HFFc6 (cell line): Measurements from ENCODE around the gene DOHH. TPM values are rescaled to one million over a fixed set of nuclear protein-coding genes. Genes with fewer than 3 reads are reported as not detected.

ENCODE experiments used
- DNase-seq: peaks from one replicate; pipeline ENCODE4 v3.0.0-alpha.2; 2018
- H3K27ac Mint-ChIP-seq: 2 replicates; pipeline ENCODE4 v1.8.0; 2020; ENCODE audit warnings: mild to moderate bottlenecking, mixed read lengths
- H3K27me3 Mint-ChIP-seq: 2 replicates; pipeline ENCODE4 v1.8.0; 2021; ENCODE audit warnings: mild to moderate bottlenecking, moderate library complexity, mixed read lengths; ENCODE audit not compliant: insufficient read depth
- H3K36me3 Mint-ChIP-seq: 2 replicates; pipeline ENCODE4 v1.8.0; 2021; ENCODE audit warnings: low read depth, mixed read lengths
- H3K4me1 Mint-ChIP-seq: 2 replicates; pipeline ENCODE4 v1.8.0; 2020; ENCODE audit warnings: low read depth, mixed read lengths
- H3K4me3 Mint-ChIP-seq: 2 replicates; pipeline ENCODE4 v1.8.0; 2020; ENCODE audit warnings: mild to moderate bottlenecking, moderate library complexity, mixed read lengths
- H3K9me3 Mint-ChIP-seq: 2 replicates; pipeline ENCODE4 v1.8.0; 2020; ENCODE audit warnings: mild to moderate bottlenecking, mixed read lengths
- total RNA-seq, 6 experiments: library from RNA; stranded (reverse); fragmentation: NEBNext Ultra II Directional; extraction: Animal tissue kit (Norgen Biotek cat#: 25700); gene quantifications; 2 replicates in 1 of 6; 3 replicates in 5 of 6; pipeline ENCODE4 v1.2.3, GENCODE V29; 2021
- TF ChIP-seq, protein P1 (sequence below): fragments of 200-600 bp; sonication (generic); IDR thresholded peaks from 2 replicates; pipeline ENCODE4 v1.5.0; 2021; ENCODE audit warnings: antibody characterized with exemption, mild to moderate bottlenecking

Gene DOHH
- total RNA-seq, 6 experiments from 2014 or later: 14.3 to 20.4 (median 17.0) TPM

DNA sequence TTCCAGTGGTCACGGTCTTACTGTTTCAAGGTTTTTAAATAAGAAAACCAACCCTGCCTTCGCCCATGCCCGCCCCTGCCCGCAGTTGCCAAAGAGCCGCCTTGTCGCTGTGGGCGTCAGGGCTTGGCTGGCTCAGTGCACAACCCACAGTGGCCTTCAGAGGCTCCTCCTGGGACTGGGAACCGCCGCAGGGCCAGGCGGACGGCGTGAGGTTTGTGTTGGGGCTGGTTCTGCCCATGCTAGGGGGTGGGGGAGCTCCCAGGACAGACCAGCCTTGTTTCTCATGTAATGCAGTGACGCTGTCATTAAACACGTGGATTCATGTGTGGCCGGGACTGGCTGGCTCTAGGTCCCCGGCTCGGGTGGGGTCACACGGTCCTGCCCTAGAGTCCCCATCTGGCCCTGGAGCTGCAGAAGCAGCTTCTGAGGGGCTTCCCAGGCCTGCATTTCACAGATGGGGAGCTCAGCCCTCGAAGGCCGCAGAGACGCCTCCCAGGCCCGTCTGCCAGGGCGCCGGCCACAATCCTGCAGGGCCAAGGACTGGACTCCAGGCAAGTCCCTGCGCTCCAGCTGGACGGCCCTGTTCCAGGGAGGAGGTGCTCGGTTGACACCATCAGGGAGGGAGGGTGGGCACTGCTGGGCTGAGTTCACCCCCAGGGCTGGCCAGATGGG, 36.1 kb upstream of the DOHH start:
- Mint-ChIP-seq H3K27me3 (peaks cover 6% of the 10 kb centered on the region), H3K36me3 (peaks cover 9% of the 10 kb centered on the region), H3K4me3 (no peak overlapping the region), H3K27ac (no peak overlapping the region), H3K4me1 (no peaks in the 10 kb centered on the region), H3K9me3 (no peaks in the 10 kb centered on the region)
- no peak for DNase-seq
- TF ChIP-seq, protein P1, sequence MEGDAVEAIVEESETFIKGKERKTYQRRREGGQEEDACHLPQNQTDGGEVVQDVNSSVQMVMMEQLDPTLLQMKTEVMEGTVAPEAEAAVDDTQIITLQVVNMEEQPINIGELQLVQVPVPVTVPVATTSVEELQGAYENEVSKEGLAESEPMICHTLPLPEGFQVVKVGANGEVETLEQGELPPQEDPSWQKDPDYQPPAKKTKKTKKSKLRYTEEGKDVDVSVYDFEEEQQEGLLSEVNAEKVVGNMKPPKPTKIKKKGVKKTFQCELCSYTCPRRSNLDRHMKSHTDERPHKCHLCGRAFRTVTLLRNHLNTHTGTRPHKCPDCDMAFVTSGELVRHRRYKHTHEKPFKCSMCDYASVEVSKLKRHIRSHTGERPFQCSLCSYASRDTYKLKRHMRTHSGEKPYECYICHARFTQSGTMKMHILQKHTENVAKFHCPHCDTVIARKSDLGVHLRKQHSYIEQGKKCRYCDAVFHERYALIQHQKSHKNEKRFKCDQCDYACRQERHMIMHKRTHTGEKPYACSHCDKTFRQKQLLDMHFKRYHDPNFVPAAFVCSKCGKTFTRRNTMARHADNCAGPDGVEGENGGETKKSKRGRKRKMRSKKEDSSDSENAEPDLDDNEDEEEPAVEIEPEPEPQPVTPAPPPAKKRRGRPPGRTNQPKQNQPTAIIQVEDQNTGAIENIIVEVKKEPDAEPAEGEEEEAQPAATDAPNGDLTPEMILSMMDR: no peak

DNA sequence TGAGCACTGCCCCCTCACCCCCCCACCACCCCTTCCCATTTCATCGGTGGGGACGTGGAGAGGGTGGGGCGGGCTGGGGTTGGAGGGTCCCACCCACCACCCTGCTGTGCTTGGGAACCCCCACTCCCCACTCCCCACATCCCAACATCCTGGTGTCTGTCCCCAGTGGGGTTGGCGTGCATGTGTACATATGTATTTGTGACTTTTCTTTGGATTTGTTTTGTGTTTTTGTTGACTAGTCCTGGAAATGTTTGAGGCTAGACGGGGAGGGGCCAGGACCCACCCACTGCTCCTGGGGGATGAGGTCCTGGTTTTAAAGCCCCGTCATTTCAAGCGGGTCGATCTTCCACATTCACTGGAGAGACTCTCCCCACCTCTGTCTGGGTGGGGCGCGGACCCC, 35.5 kb upstream of the DOHH start:
- Mint-ChIP-seq H3K27me3 (peaks cover 6% of the 10 kb centered on the region), H3K9me3 (no peaks in the 10 kb centered on the region), H3K27ac (no peak overlapping the region), H3K4me1 (no peaks in the 10 kb centered on the region), H3K36me3 (peaks cover 9% of the 10 kb centered on the region), H3K4me3 (no peak overlapping the region)
- no peak for DNase-seq
- TF ChIP-seq, protein P1: no peak

GRCh38 chr19:3535563-3535965, 35.1 kb upstream of the DOHH start:
- DNase-seq: no peak
- H3K27me3 Mint-ChIP-seq: peaks cover 6% of the 10 kb centered on the region
- H3K4me1 Mint-ChIP-seq: no peaks in the 10 kb centered on the region
- H3K9me3 Mint-ChIP-seq: no peaks in the 10 kb centered on the region
- TF ChIP-seq, protein P1: no peak
- H3K4me3 Mint-ChIP-seq: no peak overlapping the region
- H3K36me3 Mint-ChIP-seq: peaks cover 9% of the 10 kb centered on the region
- H3K27ac Mint-ChIP-seq: no peak overlapping the region

- TF ChIP-seq, protein P1: no peak
- no peak for DNase-seq
- Mint-ChIP-seq H3K4me1 (no peaks in the 10 kb centered on the region), H3K27ac (no peak overlapping the region), H3K36me3 (peaks cover 9% of the 10 kb centered on the region), H3K9me3 (no peaks in the 10 kb centered on the region), H3K27me3 (peaks cover 6% of the 10 kb centered on the region), H3K4me3 (no peak overlapping the region)
Observed at GRCh38 chr19:3535235-3535535, 34.7 kb upstream of the DOHH start.

- TF ChIP-seq, protein P1: no peak
- Mint-ChIP-seq H3K36me3 (peaks cover 3% of the 10 kb centered on the region), H3K27ac (no peak overlapping the region)
Observed at GRCh38 chr19:3534375-3535234, 34.1 kb upstream of the DOHH start.

More at GRCh38 chr19:3534375-3535234, 34.1 kb upstream of the DOHH start:
- no peak for DNase-seq
- no peak overlapping the region for H3K4me3 Mint-ChIP-seq
- H3K4me1 Mint-ChIP-seq: no peaks in the 10 kb centered on the region
- no peaks in the 10 kb centered on the region for H3K9me3 Mint-ChIP-seq
- peaks cover 5% of the 10 kb centered on the region for H3K27me3 Mint-ChIP-seq
